HG03064 (cell line): Measurements from ENCODE around the gene CTPS2.
A peak's percentile ranks its signal among the peaks of the same experiment; 100 is the strongest.
"Not testable (repeated sequence)": the region's sequence is repeated elsewhere in the genome, so short reads cannot be mapped to it uniquely, and the experiment has no call there.

ENCODE experiments used
- ATAC-seq: cut with Tn5 transposase; IDR thresholded peaks from one replicate; pipeline ENCODE4 v1.9.1; 2021; ENCODE audit warnings: low read depth; ENCODE audit not compliant: unreplicated experiment

The CTPS2 gene

GRCh38 chrX:16715638-16716037 is 3.2 kb upstream of the CTPS2 start:
- not testable (repeated sequence) for ATAC-seq

- ATAC-seq: no peak
These were observed 2.0 kb upstream of the CTPS2 start for GRCh38 chrX:16714504-16714903.

DNA sequence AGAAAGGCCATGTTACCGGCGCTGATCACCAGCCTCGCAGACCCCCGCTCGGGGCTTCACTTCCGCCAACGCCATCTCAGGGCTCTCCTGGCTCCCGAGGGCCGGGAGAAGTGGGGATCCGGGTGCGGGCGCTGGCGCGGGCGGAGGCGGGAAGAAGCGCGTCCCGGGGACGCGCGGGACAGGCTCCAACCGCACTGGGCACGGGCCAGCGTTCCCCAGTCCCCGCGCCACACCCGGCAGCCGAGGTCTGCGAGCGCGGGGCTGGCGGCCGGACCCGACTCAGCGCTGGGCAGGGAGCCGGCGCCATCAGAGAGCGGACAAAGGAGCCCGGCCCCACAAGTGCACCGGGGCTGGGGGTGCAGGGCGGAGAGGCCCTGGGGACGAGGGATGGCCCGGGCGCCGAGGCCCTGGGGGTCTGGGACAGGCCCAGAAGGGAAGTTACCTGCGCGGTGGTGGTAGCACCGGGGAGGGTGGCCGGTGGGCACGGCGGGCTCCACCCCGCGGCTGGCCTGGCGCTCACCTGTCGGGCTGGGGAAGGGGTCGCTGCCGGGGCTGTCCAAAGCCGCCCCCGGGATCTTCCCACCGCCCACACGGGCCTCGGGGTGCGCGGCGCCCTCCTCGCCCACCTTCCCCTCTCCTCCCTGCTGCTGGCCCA is 449 bp downstream of the CTPS2 start:
- peak; percentile 19 for ATAC-seq

DNA sequence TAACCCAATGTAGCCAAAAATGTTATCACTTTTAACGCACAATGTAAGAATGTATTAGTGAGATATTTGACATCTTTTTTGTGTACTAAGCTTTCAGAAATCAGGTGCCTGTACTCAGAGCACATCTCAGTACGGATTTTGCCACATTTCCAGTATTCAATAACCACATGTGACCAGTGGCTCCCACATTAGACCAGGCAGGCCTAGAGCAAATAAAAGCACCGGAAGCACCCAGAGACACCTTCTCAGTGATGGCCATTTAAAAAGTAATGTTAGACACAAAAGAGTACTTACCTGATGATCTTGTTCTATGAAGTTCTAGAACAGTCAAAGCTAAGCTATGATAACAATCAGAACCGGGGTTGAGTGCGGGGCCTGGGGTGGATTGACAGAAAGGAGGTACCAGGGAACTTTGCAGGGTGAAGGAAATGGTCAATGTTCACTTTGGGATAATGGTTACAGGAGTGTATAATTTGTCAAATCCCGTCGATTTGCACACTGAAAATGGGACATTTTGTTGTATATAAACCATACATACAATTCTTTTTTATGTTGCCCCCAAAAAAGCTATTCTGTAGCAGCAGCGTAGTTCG is 1.2 kb downstream of the CTPS2 start:
- ATAC-seq: no peak

- no peak for ATAC-seq
These were observed 4.5 kb downstream of the CTPS2 start for GRCh38 chrX:16708016-16708415.

GRCh38 chrX:16705370-16705769 is 7.1 kb downstream of the CTPS2 start:
- ATAC-seq: no peak

DNA sequence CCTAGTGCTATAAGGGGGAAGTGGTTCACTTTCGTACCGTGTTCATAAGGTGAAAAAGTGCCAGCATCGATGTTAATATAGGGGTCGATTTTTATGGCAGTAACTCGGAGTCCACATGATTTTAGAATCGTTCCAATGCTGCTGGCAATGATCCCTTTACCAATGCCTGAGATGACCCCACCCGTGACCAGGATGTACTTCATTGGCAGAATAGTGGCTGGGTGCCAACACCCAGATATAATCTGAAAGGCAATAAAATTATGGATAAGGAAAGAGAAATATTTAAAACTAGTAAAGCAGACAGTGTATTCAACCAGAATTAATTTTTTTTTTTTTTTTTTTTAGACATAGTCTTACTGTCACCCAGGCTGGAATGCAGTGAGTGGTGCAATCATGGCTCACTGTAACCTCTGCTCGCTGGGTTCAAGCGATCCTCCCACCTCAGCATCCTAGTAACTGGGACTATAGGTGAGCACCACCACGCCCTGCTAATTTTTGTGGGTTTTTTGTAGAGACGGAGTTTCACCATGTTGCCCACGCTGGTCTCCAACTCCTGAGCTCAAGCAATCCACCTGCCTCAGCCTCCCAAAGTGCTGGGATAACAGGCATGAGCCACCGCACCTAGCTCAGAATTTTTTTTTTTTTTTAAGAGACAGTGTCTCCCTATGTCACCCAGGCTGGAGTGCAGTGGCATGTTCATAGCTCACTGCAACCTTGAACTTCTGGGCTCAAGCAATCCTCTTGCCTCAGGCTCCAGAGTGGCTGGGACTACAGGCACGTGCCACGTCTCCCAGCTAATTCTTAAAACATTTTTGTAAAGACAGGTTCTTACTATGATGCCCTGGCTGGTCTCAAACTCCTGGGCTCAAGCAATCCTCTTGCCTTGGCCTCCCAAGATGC is 9.5 kb downstream of the CTPS2 start:
- ATAC-seq: no peak

- ATAC-seq: no peak
These were observed 11.7 kb downstream of the CTPS2 start for GRCh38 chrX:16700734-16701133.

DNA sequence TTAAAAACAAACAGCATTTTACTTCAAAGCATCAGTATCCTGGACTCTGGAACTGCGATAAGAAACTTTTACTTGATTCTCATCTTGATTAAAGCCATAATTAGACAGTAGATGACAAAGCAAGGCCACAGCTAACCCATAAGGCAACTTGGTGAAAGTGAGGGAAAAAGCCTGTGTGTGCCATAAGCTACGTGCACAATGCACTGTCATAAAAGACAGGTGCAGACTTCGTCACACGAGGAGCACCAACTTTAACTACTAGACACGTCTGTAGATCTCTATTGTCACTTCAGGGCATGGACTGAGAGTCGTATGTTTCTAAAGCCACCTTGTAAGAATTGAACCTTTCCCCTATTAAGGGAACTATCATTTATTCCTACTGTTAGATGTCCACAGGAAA is 13.1 kb downstream of the CTPS2 start:
- ATAC-seq: no peak

- no peak for ATAC-seq
These were observed 15.5 kb downstream of the CTPS2 start for GRCh38 chrX:16696956-16697355.

DNA sequence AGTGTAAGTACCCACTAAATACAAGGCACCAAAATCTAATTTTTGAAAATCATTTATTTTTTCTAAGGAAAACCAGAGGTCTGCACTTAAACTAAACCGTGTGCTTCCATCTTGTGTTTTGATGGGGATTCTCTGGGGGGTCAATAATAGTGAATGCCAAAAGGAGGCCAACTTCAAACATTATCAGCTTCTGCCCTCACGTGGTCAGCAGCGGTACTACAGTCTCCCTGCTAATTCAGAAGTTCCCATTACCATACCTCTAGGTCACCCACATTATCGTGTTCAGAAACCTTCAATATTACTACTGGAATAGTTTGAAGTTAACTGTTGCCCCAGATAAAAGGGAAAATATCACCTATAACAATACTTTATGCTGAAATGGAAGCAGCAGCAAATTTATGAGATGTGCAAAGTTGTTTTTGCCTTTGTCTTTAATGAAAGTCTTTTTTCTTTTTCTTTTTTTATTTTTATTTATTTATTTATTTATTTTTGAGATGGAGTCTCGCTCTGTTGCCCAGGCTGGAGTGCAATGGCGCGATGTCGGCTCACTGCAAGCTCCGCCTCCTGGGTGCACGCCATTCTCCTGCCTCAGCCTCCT is 17.3 kb downstream of the CTPS2 start:
- no peak for ATAC-seq

- no peak for ATAC-seq
These were observed 25.0 kb downstream of the CTPS2 start for GRCh38 chrX:16687514-16687913.

- no peak for ATAC-seq
These were observed 29.3 kb downstream of the CTPS2 start for GRCh38 chrX:16683007-16683664.

GRCh38 chrX:16678689-16679088 is 33.8 kb downstream of the CTPS2 start:
- ATAC-seq: no peak

- no peak for ATAC-seq
These were observed 41.5 kb downstream of the CTPS2 start for GRCh38 chrX:16671005-16671404.

DNA sequence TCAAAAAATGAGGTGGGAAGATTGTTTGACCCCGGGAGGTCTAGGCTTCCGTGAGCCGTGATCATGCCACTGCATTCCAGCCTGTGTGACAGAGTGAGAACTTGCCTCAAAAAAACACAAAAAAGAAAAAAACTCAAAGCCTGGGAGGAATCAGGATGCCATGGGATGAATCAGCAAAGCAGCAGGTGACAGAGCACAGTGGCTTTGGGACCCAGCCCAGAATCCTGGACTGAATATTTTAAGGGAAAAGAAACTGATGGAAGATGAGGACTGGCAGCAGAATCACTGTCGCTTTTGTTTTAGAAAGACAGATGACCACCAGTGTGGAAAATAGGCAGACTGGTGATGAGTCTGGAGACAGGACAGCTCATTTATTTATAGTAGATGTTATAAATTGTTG is 45.9 kb downstream of the CTPS2 start:
- ATAC-seq: no peak

DNA sequence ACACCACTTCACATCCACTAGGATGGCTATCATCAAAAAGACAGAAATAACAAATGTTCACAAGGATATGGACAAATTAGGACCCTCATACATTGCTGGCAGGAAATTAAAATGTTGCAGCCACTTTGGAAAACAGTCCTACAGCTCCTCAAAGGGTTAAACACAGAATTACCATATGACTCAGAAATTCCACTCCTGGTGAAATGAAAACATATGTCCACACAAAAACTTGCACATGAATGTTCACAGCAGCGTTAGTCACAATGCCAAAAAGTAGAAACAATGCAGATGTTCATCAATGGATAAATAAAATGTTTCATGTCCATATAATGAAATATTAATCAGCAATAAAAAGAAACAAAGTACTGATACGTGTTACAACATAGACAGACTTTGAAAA is 47.4 kb downstream of the CTPS2 start:
- ATAC-seq: no peak

DNA sequence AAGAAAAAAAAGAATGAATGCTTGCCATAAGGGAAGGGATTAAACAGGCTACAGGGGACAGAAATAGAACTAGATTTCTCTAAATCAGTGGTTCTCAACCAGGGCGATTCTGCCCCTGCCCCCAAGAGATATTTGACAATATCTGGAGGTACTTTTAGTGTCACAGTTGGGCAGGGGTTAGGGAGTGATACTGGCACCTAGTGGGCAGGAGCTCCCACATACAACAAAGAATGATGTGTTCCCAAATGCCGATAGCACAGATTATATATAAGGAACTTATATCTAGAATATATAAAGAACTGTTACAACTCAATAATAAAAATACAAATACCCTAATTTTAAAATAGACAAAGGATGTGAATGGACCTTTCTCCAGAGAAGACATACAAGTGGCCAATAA is 47.8 kb downstream of the CTPS2 start:
- no peak for ATAC-seq

DNA sequence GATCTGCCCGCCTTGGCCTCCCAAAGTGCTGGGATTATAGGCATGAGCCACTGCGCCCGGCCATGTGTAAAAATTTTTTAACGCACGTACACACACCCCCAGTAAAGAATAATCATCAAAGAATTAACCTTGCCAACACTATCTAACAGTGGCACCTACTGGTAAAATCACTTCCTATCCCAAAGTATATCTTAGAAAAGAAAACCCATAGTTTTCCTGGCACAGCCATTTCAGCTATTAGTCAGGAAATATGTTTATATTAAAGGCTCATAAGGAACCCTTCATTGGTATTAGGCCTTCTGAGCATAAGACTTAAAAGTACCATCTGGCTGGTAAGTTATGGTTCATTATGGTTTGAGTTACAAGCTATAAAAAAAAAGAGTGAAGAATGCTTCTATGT is 48.4 kb downstream of the CTPS2 start:
- ATAC-seq: no peak

GRCh38 chrX:16662402-16662801 is 50.1 kb downstream of the CTPS2 start:
- no peak for ATAC-seq

- no peak for ATAC-seq
These were observed 51.0 kb downstream of the CTPS2 start for GRCh38 chrX:16661495-16661894.
